ENCODE results near the gene MXD3. TPM values are rescaled to one million over a fixed set of nuclear protein-coding genes. Genes with fewer than 3 reads are reported as not detected.
"Not testable (repeated sequence)": the region's sequence is repeated elsewhere in the genome, so short reads cannot be mapped to it uniquely, and the experiment has no call there.

The MXD3 gene
- total and polyA plus RNA-seq, 2 donors = 16.1 to 44.8 TPM

GRCh38 chr5:177349762-177350161, 38.1 kb upstream of the MXD3 start:
- peaks cover 21 to 28% of the 10 kb centered on the region in 2 donors for H3K36me3 ChIP-seq (ENCODE audit: control insufficient read depth in 2 of 2, insufficient read depth in 2 of 2, low read length in 1 of 2)

GRCh38 chr5:177349362-177349647, 37.6 kb upstream of the MXD3 start:
- Histone ChIP-seq H3K4me1 (ENCODE audit: control insufficient read depth in 2 of 2, insufficient read depth in 2 of 2, low read length in 2 of 2) (peaks cover 13 to 32% of the 10 kb centered on the region in 2 donors), H3K36me3 (ENCODE audit: control insufficient read depth in 2 of 2, insufficient read depth in 2 of 2, low read length in 1 of 2) (peaks cover 21 to 28% of the 10 kb centered on the region in 2 donors), H3K27me3 (ENCODE audit: control insufficient read depth in 2 of 2, insufficient read depth in 1 of 2, low read length in 1 of 2) (no peaks in the 10 kb centered on the region), H3K27ac (ENCODE audit: low read depth in 1 of 2, low read length in 1 of 2) (no peak overlapping the region), H3K4me3 (ENCODE audit: low read length in 2 of 2) (no peak overlapping the region), H3K9me3 (ENCODE audit: control insufficient read depth in 2 of 2, insufficient read depth in 1 of 2, low read length in 1 of 2) (peaks cover 0 to 3% of the 10 kb centered on the region in 2 donors)
- 91% methylated on average over 3 of the region's 3 CpGs for WGBS
- DNase-seq (ENCODE audit: low read depth in 6 of 9, low spot score in 9 of 9) = no peak

More at GRCh38 chr5:177349762-177350161, 38.1 kb upstream of the MXD3 start:
- H3K27me3 ChIP-seq (ENCODE audit: control insufficient read depth in 2 of 2, insufficient read depth in 1 of 2, low read length in 1 of 2) = no peaks in the 10 kb centered on the region
- no peak overlapping the region for H3K4me3 ChIP-seq (ENCODE audit: low read length in 2 of 2)
- no peak overlapping the region for H3K27ac ChIP-seq (ENCODE audit: low read depth in 1 of 2, low read length in 1 of 2)
- peaks cover 13 to 35% of the 10 kb centered on the region in 2 donors for H3K4me1 ChIP-seq (ENCODE audit: control insufficient read depth in 2 of 2, insufficient read depth in 2 of 2, low read length in 2 of 2)
- WGBS = 95% methylated on average over 5 of the region's 5 CpGs
- peaks cover 0 to 6% of the 10 kb centered on the region in 2 donors for H3K9me3 ChIP-seq (ENCODE audit: control insufficient read depth in 2 of 2, insufficient read depth in 1 of 2, low read length in 1 of 2)
- no peak for DNase-seq (ENCODE audit: low read depth in 6 of 9, low spot score in 9 of 9)

GRCh38 chr5:177347699-177348098, 36.0 kb upstream of the MXD3 start:
- peaks cover 13 to 32% of the 10 kb centered on the region in 2 donors for H3K4me1 ChIP-seq (ENCODE audit: control insufficient read depth in 2 of 2, insufficient read depth in 2 of 2, low read length in 2 of 2)
- WGBS = 95% methylated on average over 4 of the region's 4 CpGs
- H3K36me3 ChIP-seq (ENCODE audit: control insufficient read depth in 2 of 2, insufficient read depth in 2 of 2, low read length in 1 of 2) = peaks cover 25 to 33% of the 10 kb centered on the region in 2 donors

GRCh38 chr5:177346820-177347219, 35.1 kb upstream of the MXD3 start:
- WGBS = 85% methylated on average over 4 of the region's 4 CpGs
- peaks cover 31 to 37% of the 10 kb centered on the region in 2 donors for H3K36me3 ChIP-seq (ENCODE audit: control insufficient read depth in 2 of 2, insufficient read depth in 2 of 2, low read length in 1 of 2)

More at GRCh38 chr5:177347699-177348098, 36.0 kb upstream of the MXD3 start:
- Histone ChIP-seq H3K4me3 (ENCODE audit: low read length in 2 of 2) (no peak overlapping the region), H3K27ac (ENCODE audit: low read depth in 1 of 2, low read length in 1 of 2) (no peak overlapping the region), H3K27me3 (ENCODE audit: control insufficient read depth in 2 of 2, insufficient read depth in 1 of 2, low read length in 1 of 2) (no peaks in the 10 kb centered on the region), H3K9me3 (ENCODE audit: control insufficient read depth in 2 of 2, insufficient read depth in 1 of 2, low read length in 1 of 2) (peaks cover 0 to 3% of the 10 kb centered on the region in 2 donors)
- no peak for DNase-seq (ENCODE audit: low read depth in 6 of 9, low spot score in 9 of 9)

GRCh38 chr5:177344891-177345290, 33.2 kb upstream of the MXD3 start:
- H3K4me3 ChIP-seq (ENCODE audit: low read length in 2 of 2) = no peak overlapping the region
- peaks cover 36 to 39% of the 10 kb centered on the region in 2 donors for H3K36me3 ChIP-seq (ENCODE audit: control insufficient read depth in 2 of 2, insufficient read depth in 2 of 2, low read length in 1 of 2)
- no peak for DNase-seq (ENCODE audit: low read depth in 6 of 9, low spot score in 9 of 9)
- WGBS = 97% methylated on average over 6 of the region's 6 CpGs
- no peaks in the 10 kb centered on the region for H3K9me3 ChIP-seq (ENCODE audit: control insufficient read depth in 2 of 2, insufficient read depth in 1 of 2, low read length in 1 of 2)
- H3K27ac ChIP-seq (ENCODE audit: low read depth in 1 of 2, low read length in 1 of 2) = no peak overlapping the region
- H3K27me3 ChIP-seq (ENCODE audit: control insufficient read depth in 2 of 2, insufficient read depth in 1 of 2, low read length in 1 of 2) = no peaks in the 10 kb centered on the region
- H3K4me1 ChIP-seq (ENCODE audit: control insufficient read depth in 2 of 2, insufficient read depth in 2 of 2, low read length in 2 of 2) = peaks cover 1 to 11% of the 10 kb centered on the region in 2 donors

More at GRCh38 chr5:177346820-177347219, 35.1 kb upstream of the MXD3 start:
- H3K27ac ChIP-seq (ENCODE audit: low read depth in 1 of 2, low read length in 1 of 2) = no peak overlapping the region
- H3K4me1 ChIP-seq (ENCODE audit: control insufficient read depth in 2 of 2, insufficient read depth in 2 of 2, low read length in 2 of 2) = peaks cover 10 to 27% of the 10 kb centered on the region in 2 donors
- H3K9me3 ChIP-seq (ENCODE audit: control insufficient read depth in 2 of 2, insufficient read depth in 1 of 2, low read length in 1 of 2) = no peaks in the 10 kb centered on the region
- no peaks in the 10 kb centered on the region for H3K27me3 ChIP-seq (ENCODE audit: control insufficient read depth in 2 of 2, insufficient read depth in 1 of 2, low read length in 1 of 2)
- no peak overlapping the region for H3K4me3 ChIP-seq (ENCODE audit: low read length in 2 of 2)
- DNase-seq (ENCODE audit: low read depth in 6 of 9, low spot score in 9 of 9) = no peak

GRCh38 chr5:177343777-177344176, 32.1 kb upstream of the MXD3 start:
- no peak for DNase-seq (ENCODE audit: low read depth in 6 of 9, low spot score in 9 of 9)
- Histone ChIP-seq H3K36me3 (ENCODE audit: control insufficient read depth in 2 of 2, insufficient read depth in 2 of 2, low read length in 1 of 2) (peaks cover 33 to 42% of the 10 kb centered on the region in 2 donors), H3K4me3 (ENCODE audit: low read length in 2 of 2) (no peak overlapping the region), H3K27ac (ENCODE audit: low read depth in 1 of 2, low read length in 1 of 2) (no peak overlapping the region), H3K9me3 (ENCODE audit: control insufficient read depth in 2 of 2, insufficient read depth in 1 of 2, low read length in 1 of 2) (peaks cover 0 to 1% of the 10 kb centered on the region in 2 donors), H3K27me3 (ENCODE audit: control insufficient read depth in 2 of 2, insufficient read depth in 1 of 2, low read length in 1 of 2) (no peaks in the 10 kb centered on the region), H3K4me1 (ENCODE audit: control insufficient read depth in 2 of 2, insufficient read depth in 2 of 2, low read length in 2 of 2) (peaks cover 0 to 6% of the 10 kb centered on the region in 2 donors)
- WGBS = 99% methylated on average over 6 of the region's 6 CpGs

GRCh38 chr5:177343000-177343399, 31.3 kb upstream of the MXD3 start:
- DNase-seq (ENCODE audit: low read depth in 6 of 9, low spot score in 9 of 9); H3K9me3 ChIP-seq (ENCODE audit: control insufficient read depth in 2 of 2, insufficient read depth in 1 of 2, low read length in 1 of 2); H3K27me3 ChIP-seq (ENCODE audit: control insufficient read depth in 2 of 2, insufficient read depth in 1 of 2, low read length in 1 of 2); H3K4me3 ChIP-seq (ENCODE audit: low read length in 2 of 2); H3K4me1 ChIP-seq (ENCODE audit: control insufficient read depth in 2 of 2, insufficient read depth in 2 of 2, low read length in 2 of 2); H3K27ac ChIP-seq (ENCODE audit: low read depth in 1 of 2, low read length in 1 of 2): not testable (repeated sequence)
- WGBS = 98% methylated on average over 14 of the region's 14 CpGs
- H3K36me3 ChIP-seq (ENCODE audit: control insufficient read depth in 2 of 2, insufficient read depth in 2 of 2, low read length in 1 of 2) = peaks cover 41 to 49% of the 10 kb centered on the region in 2 donors

GRCh38 chr5:177339107-177339638, 27.5 kb upstream of the MXD3 start:
- DNase-seq (ENCODE audit: low read depth in 6 of 9, low spot score in 9 of 9) = no peak
- no peak overlapping the region for H3K27ac ChIP-seq (ENCODE audit: low read depth in 1 of 2, low read length in 1 of 2)
- H3K27me3 ChIP-seq (ENCODE audit: control insufficient read depth in 2 of 2, insufficient read depth in 1 of 2, low read length in 1 of 2) = no peaks in the 10 kb centered on the region
- no peak overlapping the region for H3K4me3 ChIP-seq (ENCODE audit: low read length in 2 of 2)
- no peaks in the 10 kb centered on the region for H3K4me1 ChIP-seq (ENCODE audit: control insufficient read depth in 2 of 2, insufficient read depth in 2 of 2, low read length in 2 of 2)
- peaks cover 65 to 71% of the 10 kb centered on the region in 2 donors for H3K36me3 ChIP-seq (ENCODE audit: control insufficient read depth in 2 of 2, insufficient read depth in 2 of 2, low read length in 1 of 2)
- peaks cover 1 to 4% of the 10 kb centered on the region in 2 donors for H3K9me3 ChIP-seq (ENCODE audit: control insufficient read depth in 2 of 2, insufficient read depth in 1 of 2, low read length in 1 of 2)
- 91% methylated on average over 11 of the region's 11 CpGs for WGBS

GRCh38 chr5:177338251-177339106, 26.8 kb upstream of the MXD3 start:
- Histone ChIP-seq H3K4me3 (ENCODE audit: low read length in 2 of 2) (no peak overlapping the region), H3K36me3 (ENCODE audit: control insufficient read depth in 2 of 2, insufficient read depth in 2 of 2, low read length in 1 of 2) (peaks cover 72 to 73% of the 10 kb centered on the region in 2 donors), H3K27ac (ENCODE audit: low read depth in 1 of 2, low read length in 1 of 2) (no peak overlapping the region), H3K9me3 (ENCODE audit: control insufficient read depth in 2 of 2, insufficient read depth in 1 of 2, low read length in 1 of 2) (peaks cover 1 to 4% of the 10 kb centered on the region in 2 donors), H3K4me1 (ENCODE audit: control insufficient read depth in 2 of 2, insufficient read depth in 2 of 2, low read length in 2 of 2) (no peaks in the 10 kb centered on the region), H3K27me3 (ENCODE audit: control insufficient read depth in 2 of 2, insufficient read depth in 1 of 2, low read length in 1 of 2) (no peaks in the 10 kb centered on the region)
- WGBS = 93% methylated on average over 22 of the region's 22 CpGs
- no peak for DNase-seq (ENCODE audit: low read depth in 6 of 9, low spot score in 9 of 9)

Measured in thymus (tissue), 11 donors.